ENCODE measurements around the gene SSBP4.

SSBP4 gene

GRCh38 chr19:18461471-18461870, 42.3 kb downstream of the SSBP4 start:
- no peak for TF ChIP-seq CTCF (IDR thresholded peaks at IDR 0.05; ENCODE audit: control extremely low read depth, extremely low read depth, low read depth, missing control alignments)
- ChIA-PET CTCF (interaction anchor here (0.6 to 3.8 kb wide), 27 partner anchors 10 to 358 kb away, joined by 3 to 59 read pairs (median 4); partner anchors contain the start of gene KXD1), POLR2A (interaction anchor here (0.7 kb wide), 1 partner anchor 44 kb away, joined by 4 read pairs; no protein-coding TSS in a partner anchor)
- no peak for DNase-seq (ENCODE audit: extremely low spot score)

GRCh38 chr19:18464646-18465045, 45.4 kb downstream of the SSBP4 start:
- ChIA-PET POLR2A (no interaction called here), CTCF (interaction anchor here (1.4 to 3.4 kb wide), 2 partner anchors 10 to 14 kb away, joined by 5 to 14 read pairs; no protein-coding TSS in a partner anchor)
- no peak for DNase-seq (ENCODE audit: extremely low spot score)
- no peak for TF ChIP-seq CTCF (IDR thresholded peaks at IDR 0.05; ENCODE audit: control extremely low read depth, extremely low read depth, low read depth, missing control alignments)

GRCh38 chr19:18465214-18465963, 46.2 kb downstream of the SSBP4 start:
- DNase-seq (ENCODE audit: extremely low spot score) = no peak
- POLR2A ChIA-PET = no interaction called here
- CTCF ChIA-PET = interaction anchor here (1.4 to 3.4 kb wide), 2 partner anchors 9 to 15 kb away, joined by 5 to 14 read pairs; no protein-coding TSS in a partner anchor
- TF ChIP-seq CTCF (IDR thresholded peaks at IDR 0.05; ENCODE audit: control extremely low read depth, extremely low read depth, low read depth, missing control alignments) = no peak

- DNase-seq (ENCODE audit: extremely low spot score) = no peak
- no peak for TF ChIP-seq CTCF (IDR thresholded peaks at IDR 0.05; ENCODE audit: control extremely low read depth, extremely low read depth, low read depth, missing control alignments)
- POLR2A ChIA-PET = no interaction called here
- CTCF ChIA-PET = interaction anchor here (1.1 to 3.4 kb wide), 3 partner anchors 15 to 37 kb away, joined by 3 to 14 read pairs (median 3); no protein-coding TSS in a partner anchor
These were observed 46.8 kb downstream of the SSBP4 start for GRCh38 chr19:18465964-18466339.

GRCh38 chr19:18466354-18466753, 47.2 kb downstream of the SSBP4 start:
- CTCF ChIA-PET = interaction anchor here (0.8 to 3.4 kb wide), 5 partner anchors 9 to 123 kb away, joined by 3 to 14 read pairs (median 3); no protein-coding TSS in a partner anchor
- POLR2A ChIA-PET = no interaction called here
- no peak for TF ChIP-seq CTCF (IDR thresholded peaks at IDR 0.05; ENCODE audit: control extremely low read depth, extremely low read depth, low read depth, missing control alignments)
- no peak for DNase-seq (ENCODE audit: extremely low spot score)

GRCh38 chr19:18467978-18468377, 48.8 kb downstream of the SSBP4 start:
- ChIA-PET CTCF (interaction anchor here (1.5 to 4.2 kb wide), 3 partner anchors 11 to 36 kb away, joined by 4 to 24 read pairs (median 15); no protein-coding TSS in a partner anchor), POLR2A (interaction anchor here (0.5 kb wide), 2 partner anchors 11 to 23 kb away, joined by 7 to 8 read pairs; no protein-coding TSS in a partner anchor)
- no peak for TF ChIP-seq CTCF (IDR thresholded peaks at IDR 0.05; ENCODE audit: control extremely low read depth, extremely low read depth, low read depth, missing control alignments)
- no peak for DNase-seq (ENCODE audit: extremely low spot score)

Measured in GM10248 (cell line).